ENCODE data around the gene OAF.

The OAF gene

GRCh38 chr11:120239713-120240640 lies 29.1 kb downstream of the OAF start, which contains the start of gene POU2F3:
TSS of gene POU2F3 (plus strand) at chr11:120240140. CDS start at chr11:120240344, 204 bp downstream.
- Histone ChIP-seq H3K9me3 (ENCODE audit: insufficient read depth, low read length, severe bottlenecking) (no peaks in the 10 kb centered on the region), H3K4me3 (ENCODE audit: low read depth in 1 of 2, low read length in 2 of 2) (no peak within 1 kb of the TSS), H3K9ac (ENCODE audit: low read depth, low read length) (no peak within 1 kb of the TSS), H3K27me3 (ENCODE audit: insufficient read depth, low read length, poor library complexity) (peaks cover 7% of the 10 kb centered on the region), H3K4me1 (ENCODE audit: insufficient read depth, low read length) (no peaks in the 10 kb centered on the region), H3K36me3 (ENCODE audit: insufficient read depth, low read length) (no peaks in the 10 kb centered on the region), H3K79me2 (ENCODE audit: insufficient read depth, low read length) (no peaks in the 10 kb centered on the region), H4K20me1 (ENCODE audit: insufficient read depth, low read length) (peaks cover 3% of the 10 kb centered on the region), H3K4me2 (ENCODE audit: insufficient read depth, low read length) (no peak within 1 kb of the TSS), H2AFZ (ENCODE audit: low read depth, low read length) (no peak within 1 kb of the TSS), H3K27ac (ENCODE audit: low read length) (no peak within 1 kb of the TSS)
- no peak for DNase-seq
- ATAC-seq (ENCODE audit: insufficient read depth, low read depth): no peak
- no peak for TF ChIP-seq EZH2 (IDR thresholded peaks at IDR 0.05; ENCODE audit: borderline replicate concordance, low read depth, low read length, severe bottlenecking)
- no peak for TF ChIP-seq CTCF (IDR thresholded peaks at IDR 0.05; ENCODE audit: borderline replicate concordance, extremely low read depth, low read length, poor library complexity, severe bottlenecking)

- DNase-seq (no peak), ATAC-seq (ENCODE audit: insufficient read depth, low read depth) (no peak)
- Histone ChIP-seq H3K4me2 (ENCODE audit: insufficient read depth, low read length) (no peak overlapping the region), H3K27ac (ENCODE audit: low read length) (no peak overlapping the region), H3K9me3 (ENCODE audit: insufficient read depth, low read length, severe bottlenecking) (no peaks in the 10 kb centered on the region), H3K27me3 (ENCODE audit: insufficient read depth, low read length, poor library complexity) (peaks cover 2% of the 10 kb centered on the region), H2AFZ (ENCODE audit: low read depth, low read length) (no peak overlapping the region), H3K36me3 (ENCODE audit: insufficient read depth, low read length) (no peaks in the 10 kb centered on the region), H3K79me2 (ENCODE audit: insufficient read depth, low read length) (no peaks in the 10 kb centered on the region), H4K20me1 (ENCODE audit: insufficient read depth, low read length) (peaks cover 3% of the 10 kb centered on the region; the same call in 1 of the 2 replicates), H3K4me1 (ENCODE audit: insufficient read depth, low read length) (no peaks in the 10 kb centered on the region), H3K4me3 (ENCODE audit: low read depth in 1 of 2, low read length in 2 of 2) (no peak overlapping the region), H3K9ac (ENCODE audit: low read depth, low read length) (no peak overlapping the region)
- TF ChIP-seq EZH2 (IDR thresholded peaks at IDR 0.05; ENCODE audit: borderline replicate concordance, low read depth, low read length, severe bottlenecking) (no peak), CTCF (IDR thresholded peaks at IDR 0.05; ENCODE audit: borderline replicate concordance, extremely low read depth, low read length, poor library complexity, severe bottlenecking) (no peak)
These were observed 30.0 kb downstream of the OAF start for GRCh38 chr11:120240866-120241265.

DNA sequence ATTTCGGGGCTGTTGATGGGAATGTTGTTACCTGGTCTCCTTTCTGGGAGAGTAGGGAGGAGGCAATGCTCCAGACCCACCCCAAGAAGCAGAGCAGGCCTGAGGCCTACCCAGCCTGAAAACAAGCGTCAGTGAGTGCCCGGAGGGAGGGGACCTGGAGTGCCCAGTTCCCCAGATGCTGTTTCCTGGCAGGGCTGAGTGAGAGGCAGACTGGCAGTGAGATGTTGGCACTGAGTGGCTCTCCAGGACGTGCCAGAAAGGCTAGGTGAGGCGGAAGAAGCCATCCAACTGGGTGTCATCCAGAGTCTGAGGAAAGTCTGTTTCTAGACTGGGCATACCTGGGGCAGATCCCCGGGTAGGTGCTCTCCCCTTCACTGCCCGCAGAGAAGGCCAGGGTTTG lies 30.4 kb downstream of the OAF start:
- no peak overlapping the region for H3K4me2 ChIP-seq (ENCODE audit: insufficient read depth, low read length)
- no peaks in the 10 kb centered on the region for H3K36me3 ChIP-seq (ENCODE audit: insufficient read depth, low read length)
- H2AFZ ChIP-seq (ENCODE audit: low read depth, low read length): no peak overlapping the region
- TF ChIP-seq CTCF (IDR thresholded peaks at IDR 0.05; ENCODE audit: borderline replicate concordance, extremely low read depth, low read length, poor library complexity, severe bottlenecking): no peak
- TF ChIP-seq EZH2 (IDR thresholded peaks at IDR 0.05; ENCODE audit: borderline replicate concordance, low read depth, low read length, severe bottlenecking): no peak
- H3K79me2 ChIP-seq (ENCODE audit: insufficient read depth, low read length): no peaks in the 10 kb centered on the region
- H3K9me3 ChIP-seq (ENCODE audit: insufficient read depth, low read length, severe bottlenecking): no peaks in the 10 kb centered on the region
- H3K4me1 ChIP-seq (ENCODE audit: insufficient read depth, low read length): no peaks in the 10 kb centered on the region
- H3K4me3 ChIP-seq (ENCODE audit: low read depth in 1 of 2, low read length in 2 of 2): no peak overlapping the region
- no peaks in the 10 kb centered on the region for H4K20me1 ChIP-seq (ENCODE audit: insufficient read depth, low read length)
- H3K27me3 ChIP-seq (ENCODE audit: insufficient read depth, low read length, poor library complexity): peaks cover 1% of the 10 kb centered on the region
- no peak for DNase-seq
- no peak overlapping the region for H3K27ac ChIP-seq (ENCODE audit: low read length)
- no peak for ATAC-seq (ENCODE audit: insufficient read depth, low read depth)
- H3K9ac ChIP-seq (ENCODE audit: low read depth, low read length): no peak overlapping the region

All from DND-41 (cell line).